GM19023 (cell line): Measurements from ENCODE around the gene TP53I3.
"Not testable (repeated sequence)": the region's sequence is repeated elsewhere in the genome, so short reads cannot be mapped to it uniquely, and the experiment has no call there.

ENCODE experiments used
- ATAC-seq: cut with Tn5 transposase; IDR thresholded peaks from one replicate; pipeline ENCODE4 v1.9.1; 2021; ENCODE audit warnings: mild to moderate bottlenecking, moderate library complexity; ENCODE audit not compliant: unreplicated experiment

TP53I3 gene

GRCh38 chr2:24055750-24056149 is 28.9 kb downstream of the TP53I3 start:
- ATAC-seq: no peak

- no peak for ATAC-seq
These were observed 30.1 kb downstream of the TP53I3 start for GRCh38 chr2:24054366-24055010.

- ATAC-seq: no peak
These were observed 31.7 kb downstream of the TP53I3 start for GRCh38 chr2:24052951-24053350.

DNA sequence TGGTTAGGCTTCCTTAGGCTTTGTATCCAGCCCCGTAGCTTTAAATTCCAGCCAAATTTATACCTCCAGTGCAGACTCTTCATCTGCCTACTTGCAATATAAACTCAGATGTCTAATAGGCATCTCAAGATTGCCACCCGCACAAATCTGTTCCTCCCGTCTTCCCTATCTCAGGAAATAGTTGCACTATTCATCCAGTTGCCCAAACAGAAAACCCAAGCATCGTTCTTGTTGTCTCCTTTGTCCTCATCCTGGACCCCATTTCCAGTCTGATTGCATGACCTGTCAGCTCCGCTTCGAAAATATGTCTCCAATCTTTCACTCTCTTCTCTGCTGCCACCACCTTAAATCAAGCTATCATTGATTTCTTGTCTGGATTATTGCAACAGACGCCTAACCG is 32.8 kb downstream of the TP53I3 start:
- ATAC-seq: no peak

DNA sequence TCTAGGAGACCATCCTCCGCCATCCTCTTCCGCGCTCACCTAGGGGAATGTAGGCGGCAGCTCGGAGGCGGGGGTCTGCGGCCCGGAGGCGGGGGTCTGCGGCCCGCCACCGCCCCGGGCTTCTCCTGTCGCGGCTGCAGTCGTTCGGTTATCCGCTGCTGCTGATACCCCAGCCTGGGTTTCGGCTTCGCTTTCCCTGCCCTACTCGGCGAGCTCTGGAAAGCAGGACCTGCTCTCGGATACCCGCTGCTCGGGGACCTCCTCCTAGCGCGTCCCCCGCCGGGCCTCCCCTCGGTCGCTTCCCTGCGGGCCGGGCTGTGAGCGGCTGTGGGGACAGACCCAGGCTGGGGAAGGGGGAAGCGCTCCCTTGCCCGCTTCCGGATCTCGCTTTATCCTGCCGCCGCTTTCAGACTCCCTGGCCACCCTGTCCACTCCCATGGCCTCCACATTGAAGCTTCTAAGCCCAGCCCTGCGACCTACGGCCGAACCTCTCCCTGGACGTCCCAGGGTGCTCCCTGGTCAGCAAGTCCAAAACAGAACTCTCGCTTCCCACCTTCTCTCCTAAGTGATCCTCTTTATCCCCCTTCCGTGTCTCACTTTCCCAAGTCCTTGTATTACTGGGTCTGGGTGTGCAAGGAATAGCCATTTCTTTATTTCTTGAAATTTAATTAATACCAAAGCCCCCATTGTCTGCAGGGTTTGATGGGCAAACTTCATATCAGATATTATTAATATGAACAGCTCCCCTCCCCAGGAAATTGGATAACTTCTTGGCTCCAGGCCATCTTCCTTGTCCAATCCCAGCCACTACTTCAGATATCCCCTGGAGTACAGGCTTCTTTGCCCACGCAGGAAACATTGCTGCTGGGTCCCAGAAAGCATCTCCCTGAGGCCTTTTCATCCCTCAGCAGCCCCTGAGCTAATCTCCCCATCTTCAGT is 34.3 kb downstream of the TP53I3 start:
- ATAC-seq: no peak

DNA sequence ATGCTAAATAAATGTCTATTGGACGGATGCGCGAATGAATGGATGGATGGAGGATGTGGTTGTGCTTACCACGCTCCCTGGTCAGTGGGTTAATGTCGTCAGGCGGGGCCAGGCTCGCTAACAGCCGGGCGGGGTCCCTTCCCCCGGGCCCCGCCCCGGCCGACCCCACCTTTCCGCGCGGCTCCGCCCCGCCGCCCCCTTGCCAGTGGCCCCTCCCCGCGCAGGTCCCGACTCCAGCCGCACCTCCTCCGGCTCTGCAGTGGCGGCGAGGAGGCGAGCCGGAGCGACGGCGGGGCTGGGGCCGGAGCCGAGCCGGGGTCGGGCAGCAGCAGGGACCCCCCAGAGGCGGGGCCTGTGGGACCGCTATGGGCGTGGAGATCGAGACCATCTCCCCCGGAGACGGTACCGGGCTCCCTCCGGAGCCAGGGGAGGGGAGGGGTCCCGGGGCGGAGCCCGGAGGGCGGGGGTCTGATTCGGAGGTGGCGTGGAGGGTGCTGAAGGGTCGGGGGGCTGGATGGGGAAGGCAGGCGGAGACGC is 35.1 kb downstream of the TP53I3 start, which contains the start of gene FKBP1B:
Gene FKBP1B (plus strand): TSS at position 257 of the 537 bp plus-strand sequence. CDS start 109 bp downstream, at position 366.
- ATAC-seq: no peak

DNA sequence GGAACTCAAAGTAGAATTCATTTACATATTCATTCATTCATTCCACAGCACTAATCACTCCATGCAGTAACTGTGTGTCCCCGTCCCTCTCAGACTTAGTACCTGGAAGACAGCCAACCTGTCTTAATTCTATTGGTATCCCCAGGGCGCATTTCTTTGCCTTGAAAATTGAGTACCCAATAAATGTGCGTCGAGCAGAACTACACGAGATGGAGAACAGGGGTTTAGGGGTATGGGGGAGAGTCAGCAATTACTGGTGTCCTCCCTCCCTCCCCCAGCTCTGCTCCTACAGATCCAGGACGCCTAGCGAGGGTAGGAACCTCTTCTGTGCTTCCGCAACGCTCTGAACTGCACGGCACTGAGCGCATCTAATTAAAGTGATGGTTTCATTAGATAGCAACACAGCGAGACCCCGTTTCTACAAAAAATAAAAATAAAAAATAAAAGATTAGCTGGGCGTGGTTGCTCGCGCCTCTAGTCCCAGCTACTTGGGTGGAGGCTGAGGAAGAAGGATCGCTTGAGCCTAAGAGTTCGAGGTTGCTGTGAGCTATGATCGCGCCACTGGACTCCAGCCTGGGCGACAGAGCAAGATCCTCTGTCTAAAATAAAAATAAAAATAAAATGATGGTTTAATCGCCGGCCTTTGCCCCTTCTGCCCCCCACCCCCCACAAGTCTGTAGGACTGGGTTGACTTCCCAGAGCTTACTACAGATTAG is 35.7 kb downstream of the TP53I3 start:
- no peak for ATAC-seq

GRCh38 chr2:24047703-24048033 is 37.0 kb downstream of the TP53I3 start:
- ATAC-seq: no peak

- peak; percentile 99 for ATAC-seq
These were observed 37.5 kb downstream of the TP53I3 start, which contains the start of gene WDCP for GRCh38 chr2:24046930-24047702. Gene WDCP (minus strand): TSS chr2:24047391. CDS start chr2:24039494, 7,897 bp downstream.

GRCh38 chr2:24046599-24046929 is 38.1 kb downstream of the TP53I3 start:
- no peak for ATAC-seq

GRCh38 chr2:24045511-24046508 is 38.8 kb downstream of the TP53I3 start:
- ATAC-seq: no peak

GRCh38 chr2:24043133-24043532 is 41.5 kb downstream of the TP53I3 start:
- ATAC-seq: not testable (repeated sequence)

GRCh38 chr2:24040511-24040910 is 44.1 kb downstream of the TP53I3 start:
- ATAC-seq: no peak

DNA sequence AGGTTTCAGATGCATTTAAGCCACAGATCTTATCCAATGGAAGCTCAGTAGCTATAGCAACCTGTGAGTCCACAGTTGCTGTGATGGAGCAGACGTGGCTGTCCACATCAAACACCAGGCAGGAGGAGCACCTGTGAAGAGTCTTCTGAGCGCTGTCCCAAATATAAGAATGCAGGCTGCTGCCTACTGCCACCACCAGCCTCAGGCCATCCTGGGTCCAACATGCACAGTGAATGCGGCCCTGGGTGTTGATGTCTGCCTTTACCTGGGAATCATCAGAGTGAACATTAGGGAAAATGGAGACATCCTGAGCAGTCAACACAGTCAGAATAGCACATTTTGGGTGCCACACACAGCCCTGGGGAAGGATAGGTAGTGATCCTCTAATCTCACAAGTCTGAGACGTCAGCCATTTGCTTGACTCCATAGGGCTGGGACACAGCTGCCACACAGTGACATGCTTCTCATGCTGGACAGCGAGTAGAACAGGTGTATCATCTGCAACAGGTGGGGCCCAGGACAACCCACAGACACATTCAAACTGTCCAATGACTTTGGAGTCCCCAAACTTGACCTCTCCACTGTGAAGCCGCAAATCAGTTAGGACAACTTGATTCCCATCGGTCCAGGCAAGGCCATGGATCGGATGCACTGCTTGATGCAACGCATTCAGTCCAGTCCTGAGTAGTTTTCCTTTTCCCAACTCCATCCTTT is 45.7 kb downstream of the TP53I3 start:
- ATAC-seq: no peak
